Measurements from ENCODE around the gene RPGRIP1.
"Not testable (repeated sequence)": the region's sequence is repeated elsewhere in the genome, so short reads cannot be mapped to it uniquely, and the experiment has no call there.

The RPGRIP1 gene

GRCh38 chr14:21258889-21259787 lies 20.7 kb upstream of the RPGRIP1 start:
- no peak for DNase-seq (ENCODE audit: low spot score)

GRCh38 chr14:21261824-21262223 lies 18.1 kb upstream of the RPGRIP1 start:
- no peak for DNase-seq (ENCODE audit: low spot score)

- no peak for DNase-seq (ENCODE audit: low spot score)
Measured at GRCh38 chr14:21262410-21262809, 17.5 kb upstream of the RPGRIP1 start.

GRCh38 chr14:21263284-21264024 lies 16.4 kb upstream of the RPGRIP1 start:
- no peak for DNase-seq (ENCODE audit: low spot score)

GRCh38 chr14:21264025-21264801 lies 15.7 kb upstream of the RPGRIP1 start:
- no peak for DNase-seq (ENCODE audit: low spot score)

- DNase-seq (ENCODE audit: low spot score) = no peak
Measured at GRCh38 chr14:21267431-21267845, 12.4 kb upstream of the RPGRIP1 start.

GRCh38 chr14:21267886-21268616 lies 11.8 kb upstream of the RPGRIP1 start:
- no peak for DNase-seq (ENCODE audit: low spot score)

GRCh38 chr14:21268617-21269251 lies 11.1 kb upstream of the RPGRIP1 start:
- peak; percentile 35 for DNase-seq (ENCODE audit: low spot score)

GRCh38 chr14:21269252-21270046 lies 10.4 kb upstream of the RPGRIP1 start, which contains the start of gene HNRNPC:
TSS of gene HNRNPC (minus strand) at chr14:21269442. CDS start at chr14:21234193, 35,249 bp downstream.
- DNase-seq (ENCODE audit: low spot score) = peak; percentile 98

GRCh38 chr14:21272661-21273060 lies 7.2 kb upstream of the RPGRIP1 start:
- not testable (repeated sequence) for DNase-seq (ENCODE audit: low spot score)

- no peak for DNase-seq (ENCODE audit: low spot score)
Measured at GRCh38 chr14:21275261-21275858, 4.5 kb upstream of the RPGRIP1 start.

GRCh38 chr14:21278632-21279031 lies 1.3 kb upstream of the RPGRIP1 start:
- DNase-seq (ENCODE audit: low spot score) = no peak

GRCh38 chr14:21281917-21282316 lies 2.0 kb downstream of the RPGRIP1 start:
- DNase-seq (ENCODE audit: low spot score) = not testable (repeated sequence)

- DNase-seq (ENCODE audit: low spot score) = not testable (repeated sequence)
Measured at GRCh38 chr14:21286516-21286915, 6.6 kb downstream of the RPGRIP1 start.

- no peak for DNase-seq (ENCODE audit: low spot score)
Measured at GRCh38 chr14:21287168-21287567, 7.3 kb downstream of the RPGRIP1 start.

- DNase-seq (ENCODE audit: low spot score) = not testable (repeated sequence)
Measured at GRCh38 chr14:21294026-21294425, 14.1 kb downstream of the RPGRIP1 start.

GRCh38 chr14:21298358-21298757 lies 18.5 kb downstream of the RPGRIP1 start:
- no peak for DNase-seq (ENCODE audit: low spot score)

GRCh38 chr14:21299562-21300130 lies 19.8 kb downstream of the RPGRIP1 start:
- DNase-seq (ENCODE audit: low spot score) = no peak

GRCh38 chr14:21300892-21301291 lies 21.0 kb downstream of the RPGRIP1 start:
- DNase-seq (ENCODE audit: low spot score) = peak; percentile 54

Measured in Ammon's horn (tissue), 1 donor.